22Rv1 (cell line): ENCODE measurements around the gene SYT7.

Experiments
- ZFX ChIP-seq: fragments of 450-650 bp; IDR thresholded peaks from 2 replicates; pipeline ENCODE4 v1.6.1; 2017; ENCODE audit warnings: antibody characterized with exemption, borderline replicate concordance
- TF ChIP-seq, protein P1 (sequence below): fragments of 450-650 bp; IDR thresholded peaks from 2 replicates; pipeline ENCODE4 v1.5.1; 2017; ENCODE audit warnings: mild to moderate bottlenecking

GRCh38 chr11:61556621-61557020 is 24.3 kb downstream of the SYT7 start:
- TF ChIP-seq, protein P1, sequence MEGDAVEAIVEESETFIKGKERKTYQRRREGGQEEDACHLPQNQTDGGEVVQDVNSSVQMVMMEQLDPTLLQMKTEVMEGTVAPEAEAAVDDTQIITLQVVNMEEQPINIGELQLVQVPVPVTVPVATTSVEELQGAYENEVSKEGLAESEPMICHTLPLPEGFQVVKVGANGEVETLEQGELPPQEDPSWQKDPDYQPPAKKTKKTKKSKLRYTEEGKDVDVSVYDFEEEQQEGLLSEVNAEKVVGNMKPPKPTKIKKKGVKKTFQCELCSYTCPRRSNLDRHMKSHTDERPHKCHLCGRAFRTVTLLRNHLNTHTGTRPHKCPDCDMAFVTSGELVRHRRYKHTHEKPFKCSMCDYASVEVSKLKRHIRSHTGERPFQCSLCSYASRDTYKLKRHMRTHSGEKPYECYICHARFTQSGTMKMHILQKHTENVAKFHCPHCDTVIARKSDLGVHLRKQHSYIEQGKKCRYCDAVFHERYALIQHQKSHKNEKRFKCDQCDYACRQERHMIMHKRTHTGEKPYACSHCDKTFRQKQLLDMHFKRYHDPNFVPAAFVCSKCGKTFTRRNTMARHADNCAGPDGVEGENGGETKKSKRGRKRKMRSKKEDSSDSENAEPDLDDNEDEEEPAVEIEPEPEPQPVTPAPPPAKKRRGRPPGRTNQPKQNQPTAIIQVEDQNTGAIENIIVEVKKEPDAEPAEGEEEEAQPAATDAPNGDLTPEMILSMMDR = no peak
- no peak for TF ChIP-seq ZFX
